SK-N-SH (cell line): ENCODE results near the gene TRIM62. TPM values are rescaled to one million over a fixed set of nuclear protein-coding genes. Genes with fewer than 3 reads are reported as not detected.

Experiments used
- CTCF ChIA-PET: fragments of 300-600, 350-600 bp; formaldehyde crosslinking; extraction: SDS; loops from one replicate; lab custom pipeline; 2021; lab: Yijun Ruan, JAX
- POLR2A ChIA-PET: fragments of 350-600 bp; sonication (Branson Sonifier 250); formaldehyde crosslinking; extraction: SDS; loops from one replicate; lab custom pipeline; 2020; ENCODE audit warnings: antibody characterized with exemption, inconsistent platforms; lab: Yijun Ruan, JAX
- DNase-seq: peaks from one replicate; pipeline ENCODE4 v3.0.0; 2012
- H2AFZ ChIP-seq: fragments of 200-600 bp; sonication (generic); 2 replicates; pipeline ENCODE4 v1.8.1; 2016; ENCODE audit warnings: antibody characterized with exemption, mild to moderate bottlenecking, low read depth
- H3F3A ChIP-seq: fragments of 200-600 bp; sonication (generic); replicated peaks from 2 replicates; pipeline ENCODE3; 2016; ENCODE audit warnings: antibody characterized with exemption, mild to moderate bottlenecking; ENCODE audit not compliant: insufficient read depth
- H3K27ac ChIP-seq, 2 experiments: fragments of 200-500 bp in 1 of 2; fragments of 200-600 bp in 1 of 2; sonication (Bioruptor generic) in 1 of 2; sonication (generic), shearing (Covaris generic) in 1 of 2; 2 replicates each; pipeline versions ENCODE4 v1.5.1 to v1.6.1; 2014 to 2016; ENCODE audit warnings: low read depth in 2 of 2, inconsistent platforms in 1 of 2, low read length in 1 of 2, mild to moderate bottlenecking in 1 of 2, mixed read lengths in 1 of 2
- H3K27me3 ChIP-seq: fragments of 200-600 bp; sonication (generic), shearing (Covaris generic); 2 replicates; pipeline ENCODE4 v1.6.1; 2016; ENCODE audit warnings: mixed run types; ENCODE audit not compliant: insufficient read depth
- H3K36me3 ChIP-seq, 2 experiments: fragments of 200-500 bp in 1 of 2; fragments of 200-600 bp in 1 of 2; sonication (Bioruptor generic) in 1 of 2; sonication (generic) in 1 of 2; replicated peaks in 1 of 2; 2 replicates each; pipeline versions ENCODE3 to v1.5.1; 2014 to 2016; ENCODE audit warnings: low read length in 1 of 2, mild to moderate bottlenecking in 1 of 2; ENCODE audit not compliant: insufficient read depth in 2 of 2, control insufficient read depth in 1 of 2
- H3K4me1 ChIP-seq, 2 experiments: fragments of 200-500 bp in 1 of 2; fragments of 200-600 bp in 1 of 2; sonication (Bioruptor generic) in 1 of 2; sonication (generic), shearing (Covaris generic) in 1 of 2; 2 replicates each; pipeline versions ENCODE4 v1.5.1 to v1.6.1; 2014 to 2016; ENCODE audit warnings: low read depth in 1 of 2, low read length in 1 of 2, mixed run types in 1 of 2; ENCODE audit not compliant: insufficient read depth in 2 of 2, control insufficient read depth in 1 of 2
- H3K4me2 ChIP-seq: fragments of 200-600 bp; sonication (generic), shearing (Covaris generic); 2 replicates; pipeline ENCODE4 v1.6.1; 2017; ENCODE audit warnings: mixed run types
- H3K4me3 ChIP-seq, 2 experiments: fragments of 200-500 bp in 1 of 2; fragments of 200-600 bp in 1 of 2; sonication (Bioruptor generic) in 1 of 2; sonication (generic), shearing (Covaris generic) in 1 of 2; 2 replicates each; pipeline versions ENCODE4 v1.5.1 to v1.8.1; 2014 to 2016; ENCODE audit warnings: low read depth in 2 of 2, inconsistent platforms in 1 of 2, low read length in 1 of 2, mild to moderate bottlenecking in 1 of 2, mixed read lengths in 1 of 2, moderate library complexity in 1 of 2
- H3K79me2 ChIP-seq: fragments of 200-600 bp; sonication (generic); 2 replicates; pipeline ENCODE4 v1.8.1; 2017; ENCODE audit warnings: mild to moderate bottlenecking; ENCODE audit not compliant: insufficient read depth
- H3K9ac ChIP-seq: fragments of 200-600 bp; sonication (generic); 2 replicates; pipeline ENCODE4 v1.6.1; 2017; ENCODE audit warnings: mixed run types
- H3K9me2 ChIP-seq: fragments of 200-600 bp; sonication (generic); 2 replicates; pipeline ENCODE4 v1.6.1; 2017; ENCODE audit warnings: mixed run types
- H3K9me3 ChIP-seq: fragments of 200-600 bp; sonication (generic); 2 replicates; pipeline ENCODE4 v1.6.1; 2017; ENCODE audit warnings: mixed run types, mild to moderate bottlenecking, moderate library complexity
- H4K20me1 ChIP-seq: fragments of 200-600 bp; sonication (generic); 2 replicates; pipeline ENCODE4 v1.6.1; 2017; ENCODE audit warnings: mild to moderate bottlenecking, mixed run types; ENCODE audit not compliant: insufficient read depth
- ELF1 ChIP-seq: IDR thresholded peaks from 2 replicates; pipeline ENCODE4 v1.4.0; 2012
- EP300 ChIP-seq, 2 experiments: IDR thresholded peaks; 2 replicates each; pipeline versions ENCODE4 v1.4.0 to v1.6.1; 2012; ENCODE audit warnings: borderline replicate concordance in 1 of 2, low read depth in 1 of 2, low read length in 1 of 2
- FOXJ3 ChIP-seq: sonication (generic); formaldehyde crosslinking; IDR thresholded peaks from 2 replicates; pipeline ENCODE4 v1.5.1; 2020; ENCODE audit warnings: mild to moderate bottlenecking, missing genetic modification reagents
- GABPA ChIP-seq: IDR thresholded peaks from 2 replicates; pipeline ENCODE4 v1.4.0; 2012; ENCODE audit warnings: low read depth, mild to moderate bottlenecking
- NRF1 ChIP-seq: IDR thresholded peaks from 2 replicates; pipeline ENCODE4 v1.6.1; 2012; ENCODE audit warnings: low read depth, mild to moderate bottlenecking, low read length
- RFX5 ChIP-seq: IDR thresholded peaks from 2 replicates; pipeline ENCODE4 v1.6.1; 2012; ENCODE audit warnings: mild to moderate bottlenecking, improper control_type of control experiment, low read length
- RXRA ChIP-seq: IDR thresholded peaks from 2 replicates; pipeline ENCODE4 v1.4.0; 2012; ENCODE audit warnings: low read depth, mild to moderate bottlenecking, borderline replicate concordance
- TAF1 ChIP-seq: IDR thresholded peaks from 2 replicates; pipeline ENCODE4 v1.6.1; 2012; ENCODE audit warnings: low read depth, mild to moderate bottlenecking, low read length, moderate library complexity, borderline replicate concordance
- TEAD4 ChIP-seq: IDR thresholded peaks from 2 replicates; pipeline ENCODE4 v1.4.0; 2012; ENCODE audit warnings: mild to moderate bottlenecking, borderline replicate concordance; ENCODE audit not compliant: insufficient read depth
- WGBS: methylation state at CpG from one replicate; pipeline ENCODE4 v1.1.6; 2017; ENCODE audit warnings: low lambda C conversion rate; 5-methylcytosine and 5-hydroxymethylcytosine counted together
- polyA plus RNA-seq, 3 experiments: library from polyadenylated mRNA; depleted of rRNA; stranded (reverse); fragments of >200 nt; gene quantifications; 2 replicates each; pipeline ENCODE4 v1.2.3, GENCODE V29; 2012
- TF ChIP-seq, protein P1 (sequence below): IDR thresholded peaks from 2 replicates; pipeline ENCODE4 v1.6.1; 2012; ENCODE audit warnings: mild to moderate bottlenecking, low read depth, low read length, moderate library complexity
- TF ChIP-seq, protein P2 (sequence below): fragments of 200-600 bp; sonication (generic); IDR thresholded peaks from 2 replicates; pipeline ENCODE4 v1.6.1; 2017; ENCODE audit warnings: antibody characterized with exemption, mild to moderate bottlenecking, moderate library complexity
- TF ChIP-seq, protein P3 (sequence below): IDR thresholded peaks from 2 replicates; pipeline ENCODE4 v1.4.0; 2012; ENCODE audit warnings: low read depth
- TF ChIP-seq, protein P4 (sequence below): IDR thresholded peaks from 2 replicates; pipeline ENCODE4 v1.4.0; 2012; ENCODE audit warnings: low read depth, borderline replicate concordance

The TRIM62 gene
- polyA plus RNA-seq, 1 of the 3 experiments (the other 2 are of a cell fraction) = 4.4 TPM

DNA sequence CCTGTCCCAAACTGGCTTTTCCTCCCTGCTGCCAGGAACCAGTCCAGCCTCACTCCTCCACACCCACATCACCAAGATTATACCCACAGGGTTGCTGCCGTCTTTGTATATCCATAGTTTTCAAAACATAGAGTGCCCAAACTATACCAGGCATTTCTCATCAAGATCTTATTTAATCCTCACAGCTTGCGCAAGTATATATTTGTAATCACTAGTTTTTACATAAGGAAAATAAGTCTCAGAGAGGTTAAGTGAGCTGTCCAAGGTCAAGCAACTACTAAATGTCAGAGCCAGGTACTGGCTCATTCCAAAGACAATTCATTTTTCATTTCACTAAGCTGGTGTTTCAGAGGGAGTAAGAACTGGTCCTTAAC lies 39.5 kb upstream of the TRIM62 start:
- TF ChIP-seq GABPA (no peak), TAF1 (no peak), ELF1 (no peak), TEAD4 (no peak), NRF1 (no peak), EP300 (IDR thresholded peaks at IDR 0.05; ENCODE audit: borderline replicate concordance in 1 of 2, low read depth in 1 of 2, low read length in 1 of 2) (no peak), RXRA (no peak), RFX5 (no peak), FOXJ3 (CRISPR knock-in tag) (no peak)
- TF ChIP-seq, protein P1, sequence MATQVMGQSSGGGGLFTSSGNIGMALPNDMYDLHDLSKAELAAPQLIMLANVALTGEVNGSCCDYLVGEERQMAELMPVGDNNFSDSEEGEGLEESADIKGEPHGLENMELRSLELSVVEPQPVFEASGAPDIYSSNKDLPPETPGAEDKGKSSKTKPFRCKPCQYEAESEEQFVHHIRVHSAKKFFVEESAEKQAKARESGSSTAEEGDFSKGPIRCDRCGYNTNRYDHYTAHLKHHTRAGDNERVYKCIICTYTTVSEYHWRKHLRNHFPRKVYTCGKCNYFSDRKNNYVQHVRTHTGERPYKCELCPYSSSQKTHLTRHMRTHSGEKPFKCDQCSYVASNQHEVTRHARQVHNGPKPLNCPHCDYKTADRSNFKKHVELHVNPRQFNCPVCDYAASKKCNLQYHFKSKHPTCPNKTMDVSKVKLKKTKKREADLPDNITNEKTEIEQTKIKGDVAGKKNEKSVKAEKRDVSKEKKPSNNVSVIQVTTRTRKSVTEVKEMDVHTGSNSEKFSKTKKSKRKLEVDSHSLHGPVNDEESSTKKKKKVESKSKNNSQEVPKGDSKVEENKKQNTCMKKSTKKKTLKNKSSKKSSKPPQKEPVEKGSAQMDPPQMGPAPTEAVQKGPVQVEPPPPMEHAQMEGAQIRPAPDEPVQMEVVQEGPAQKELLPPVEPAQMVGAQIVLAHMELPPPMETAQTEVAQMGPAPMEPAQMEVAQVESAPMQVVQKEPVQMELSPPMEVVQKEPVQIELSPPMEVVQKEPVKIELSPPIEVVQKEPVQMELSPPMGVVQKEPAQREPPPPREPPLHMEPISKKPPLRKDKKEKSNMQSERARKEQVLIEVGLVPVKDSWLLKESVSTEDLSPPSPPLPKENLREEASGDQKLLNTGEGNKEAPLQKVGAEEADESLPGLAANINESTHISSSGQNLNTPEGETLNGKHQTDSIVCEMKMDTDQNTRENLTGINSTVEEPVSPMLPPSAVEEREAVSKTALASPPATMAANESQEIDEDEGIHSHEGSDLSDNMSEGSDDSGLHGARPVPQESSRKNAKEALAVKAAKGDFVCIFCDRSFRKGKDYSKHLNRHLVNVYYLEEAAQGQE = no peak
- TF ChIP-seq, protein P2, sequence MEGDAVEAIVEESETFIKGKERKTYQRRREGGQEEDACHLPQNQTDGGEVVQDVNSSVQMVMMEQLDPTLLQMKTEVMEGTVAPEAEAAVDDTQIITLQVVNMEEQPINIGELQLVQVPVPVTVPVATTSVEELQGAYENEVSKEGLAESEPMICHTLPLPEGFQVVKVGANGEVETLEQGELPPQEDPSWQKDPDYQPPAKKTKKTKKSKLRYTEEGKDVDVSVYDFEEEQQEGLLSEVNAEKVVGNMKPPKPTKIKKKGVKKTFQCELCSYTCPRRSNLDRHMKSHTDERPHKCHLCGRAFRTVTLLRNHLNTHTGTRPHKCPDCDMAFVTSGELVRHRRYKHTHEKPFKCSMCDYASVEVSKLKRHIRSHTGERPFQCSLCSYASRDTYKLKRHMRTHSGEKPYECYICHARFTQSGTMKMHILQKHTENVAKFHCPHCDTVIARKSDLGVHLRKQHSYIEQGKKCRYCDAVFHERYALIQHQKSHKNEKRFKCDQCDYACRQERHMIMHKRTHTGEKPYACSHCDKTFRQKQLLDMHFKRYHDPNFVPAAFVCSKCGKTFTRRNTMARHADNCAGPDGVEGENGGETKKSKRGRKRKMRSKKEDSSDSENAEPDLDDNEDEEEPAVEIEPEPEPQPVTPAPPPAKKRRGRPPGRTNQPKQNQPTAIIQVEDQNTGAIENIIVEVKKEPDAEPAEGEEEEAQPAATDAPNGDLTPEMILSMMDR = no peak
- TF ChIP-seq, protein P3, sequence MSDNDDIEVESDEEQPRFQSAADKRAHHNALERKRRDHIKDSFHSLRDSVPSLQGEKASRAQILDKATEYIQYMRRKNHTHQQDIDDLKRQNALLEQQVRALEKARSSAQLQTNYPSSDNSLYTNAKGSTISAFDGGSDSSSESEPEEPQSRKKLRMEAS = no peak
- TF ChIP-seq, protein P4, sequence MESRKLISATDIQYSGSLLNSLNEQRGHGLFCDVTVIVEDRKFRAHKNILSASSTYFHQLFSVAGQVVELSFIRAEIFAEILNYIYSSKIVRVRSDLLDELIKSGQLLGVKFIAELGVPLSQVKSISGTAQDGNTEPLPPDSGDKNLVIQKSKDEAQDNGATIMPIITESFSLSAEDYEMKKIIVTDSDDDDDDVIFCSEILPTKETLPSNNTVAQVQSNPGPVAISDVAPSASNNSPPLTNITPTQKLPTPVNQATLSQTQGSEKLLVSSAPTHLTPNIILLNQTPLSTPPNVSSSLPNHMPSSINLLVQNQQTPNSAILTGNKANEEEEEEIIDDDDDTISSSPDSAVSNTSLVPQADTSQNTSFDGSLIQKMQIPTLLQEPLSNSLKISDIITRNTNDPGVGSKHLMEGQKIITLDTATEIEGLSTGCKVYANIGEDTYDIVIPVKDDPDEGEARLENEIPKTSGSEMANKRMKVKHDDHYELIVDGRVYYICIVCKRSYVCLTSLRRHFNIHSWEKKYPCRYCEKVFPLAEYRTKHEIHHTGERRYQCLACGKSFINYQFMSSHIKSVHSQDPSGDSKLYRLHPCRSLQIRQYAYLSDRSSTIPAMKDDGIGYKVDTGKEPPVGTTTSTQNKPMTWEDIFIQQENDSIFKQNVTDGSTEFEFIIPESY = no peak
- H3K4me3 ChIP-seq = no peak overlapping the region
- H2AFZ ChIP-seq = no peak overlapping the region
- no peak overlapping the region for H3K9ac ChIP-seq
- H4K20me1 ChIP-seq = no peaks in the 10 kb centered on the region
- no peak for DNase-seq
- H3K79me2 ChIP-seq = no peaks in the 10 kb centered on the region
- no peaks in the 10 kb centered on the region for H3K4me1 ChIP-seq
- no peak overlapping the region for H3K4me2 ChIP-seq
- H3K27ac ChIP-seq = no peak overlapping the region
- H3K27me3 ChIP-seq = no peaks in the 10 kb centered on the region
- POLR2A ChIA-PET = no interaction called here
- 89% methylated on average over 2 of the region's 2 CpGs for WGBS
- H3K9me2 ChIP-seq = no peaks in the 10 kb centered on the region
- H3K36me3 ChIP-seq = peaks cover 0 to 3% of the 10 kb centered on the region in 2 experiments
- H3K9me3 ChIP-seq = 0 out of 2 replicates have a peak, but pooled peaks cover 6% of the 10 kb centered on the region
- peaks cover 4% of the 10 kb centered on the region for H3F3A ChIP-seq
- CTCF ChIA-PET = no interaction called here
